ENCODE measurements around the gene CD300C.

CD300C gene

DNA sequence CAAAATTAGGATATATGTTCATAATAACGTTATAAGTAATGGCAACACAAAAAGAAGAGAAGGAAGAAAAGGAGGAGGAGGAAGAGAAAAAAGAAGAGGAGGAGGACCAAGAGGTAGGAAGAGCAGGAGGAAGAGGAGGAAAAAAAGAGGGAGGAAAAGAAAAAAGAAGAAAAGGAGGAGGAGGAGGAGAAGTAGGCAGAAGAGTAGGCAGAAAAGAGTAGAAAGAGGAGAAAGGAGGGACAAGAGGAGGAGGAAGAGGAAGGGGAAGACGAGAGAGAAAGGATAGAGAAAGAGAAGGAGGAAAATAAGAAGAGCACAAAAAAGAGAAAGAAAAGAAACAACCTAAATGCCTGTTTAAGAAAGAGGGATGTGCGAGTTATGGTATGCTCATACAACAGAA is 9.0 kb downstream of the CD300C start:
- Histone ChIP-seq H3F3A (ENCODE audit: control insufficient read depth, insufficient read depth) (no peaks in the 10 kb centered on the region), H3K9me2 (replicated peaks; ENCODE audit: control insufficient read depth, low read length) (no peaks in the 10 kb centered on the region), H3K4me2 (ENCODE audit: low read length) (no peak overlapping the region), H3K36me3 (ENCODE audit: control insufficient read depth, low read length) (no peaks in the 10 kb centered on the region), H3K4me1 (ENCODE audit: control insufficient read depth, low read length) (peaks cover 4% of the 10 kb centered on the region), H3K79me2 (ENCODE audit: control insufficient read depth, low read length) (no peaks in the 10 kb centered on the region), H3K27ac (ENCODE audit: low read depth, low read length) (no peak overlapping the region), H3K4me3 (ENCODE audit: low read length) (no peak overlapping the region), H3K9me3 (ENCODE audit: control insufficient read depth, insufficient read depth, low read length) (no peaks in the 10 kb centered on the region), H4K20me1 (ENCODE audit: control insufficient read depth, insufficient read depth, low read depth, low read length) (no peaks in the 10 kb centered on the region), H3K27me3 (ENCODE audit: control insufficient read depth, low read length) (no peaks in the 10 kb centered on the region)
- TF ChIP-seq CTCF (IDR thresholded peaks at IDR 0.05; ENCODE audit: low read depth, low read length, poor library complexity, severe bottlenecking) (no peak), EZH2phosphoT487 (IDR thresholded peaks at IDR 0.05; ENCODE audit: borderline replicate concordance, low read length) (no peak)

DNA sequence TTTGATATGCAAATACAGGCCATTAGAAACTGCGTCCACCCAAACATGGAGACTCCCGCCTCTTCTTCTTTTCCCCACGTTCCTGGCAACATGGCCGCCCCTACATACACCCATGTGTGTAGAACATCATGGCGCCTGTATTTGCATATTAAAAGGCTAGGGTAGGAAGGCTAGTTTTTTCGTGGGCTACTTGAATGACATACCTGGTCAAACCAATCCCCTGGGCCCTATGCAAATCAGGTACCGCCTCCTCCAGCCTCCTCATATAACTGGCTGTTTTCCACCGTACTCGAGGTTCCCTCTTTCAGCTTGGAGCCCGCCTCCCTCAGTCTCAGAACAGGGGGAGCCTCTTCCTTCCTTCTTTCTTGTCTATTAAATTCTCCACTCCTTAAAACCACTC is 13.8 kb downstream of the CD300C start:
- H4K20me1 ChIP-seq (ENCODE audit: control insufficient read depth, insufficient read depth, low read depth, low read length), result no peaks in the 10 kb centered on the region
- H3K9me3 ChIP-seq (ENCODE audit: control insufficient read depth, insufficient read depth, low read length), result no peaks in the 10 kb centered on the region
- H3K4me2 ChIP-seq (ENCODE audit: low read length), result no peak overlapping the region
- no peaks in the 10 kb centered on the region for H3K9me2 ChIP-seq (replicated peaks; ENCODE audit: control insufficient read depth, low read length)
- no peaks in the 10 kb centered on the region for H3K79me2 ChIP-seq (ENCODE audit: control insufficient read depth, low read length)
- H3K27me3 ChIP-seq (ENCODE audit: control insufficient read depth, low read length), result no peaks in the 10 kb centered on the region
- no peak overlapping the region for H3K27ac ChIP-seq (ENCODE audit: low read depth, low read length)
- no peak overlapping the region for H3K4me3 ChIP-seq (ENCODE audit: low read length)
- no peaks in the 10 kb centered on the region for H3K36me3 ChIP-seq (ENCODE audit: control insufficient read depth, low read length)
- no peaks in the 10 kb centered on the region for H3F3A ChIP-seq (ENCODE audit: control insufficient read depth, insufficient read depth)
- no peak for TF ChIP-seq CTCF (IDR thresholded peaks at IDR 0.05; ENCODE audit: low read depth, low read length, poor library complexity, severe bottlenecking)
- peaks cover 4% of the 10 kb centered on the region for H3K4me1 ChIP-seq (ENCODE audit: control insufficient read depth, low read length)

DNA sequence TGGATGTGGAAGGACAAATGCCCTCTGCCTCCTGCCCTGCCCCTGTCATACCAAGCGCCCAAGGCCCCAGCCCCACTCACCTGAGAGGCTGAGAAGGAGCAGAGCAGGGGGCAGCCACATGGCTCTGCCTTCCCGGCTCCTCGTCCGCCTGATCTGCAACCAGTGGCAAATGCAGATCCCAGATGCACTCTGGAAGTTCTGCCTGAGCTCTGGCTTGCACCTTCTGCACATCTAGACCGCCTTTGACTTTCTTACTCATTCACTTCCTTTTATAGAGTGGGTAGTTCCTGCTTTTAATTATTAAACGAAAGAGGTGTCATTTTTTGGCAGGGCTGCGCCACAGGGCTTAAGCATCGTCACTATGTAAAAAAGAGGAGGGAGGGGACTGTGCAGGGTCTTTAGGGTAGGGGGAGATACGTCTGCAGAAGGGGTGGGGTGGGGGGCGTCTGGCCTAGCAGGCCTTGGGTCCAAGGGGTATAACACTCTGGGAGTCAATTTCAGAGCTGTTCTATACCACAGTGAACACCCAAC is 14.6 kb downstream of the CD300C start, which contains the start of gene CD300LB:
Gene CD300LB, minus strand, starts transcription at position 245 of the 531 bp plus-strand sequence. Its CDS starts 125 bp downstream, at position 120.
- Histone ChIP-seq H3K4me3 (ENCODE audit: low read length) (no peak within 1 kb of the TSS), H3K4me2 (ENCODE audit: low read length) (no peak within 1 kb of the TSS), H3K36me3 (ENCODE audit: control insufficient read depth, low read length) (no peaks in the 10 kb centered on the region), H3K4me1 (ENCODE audit: control insufficient read depth, low read length) (peaks cover 4% of the 10 kb centered on the region), H3K9me2 (replicated peaks; ENCODE audit: control insufficient read depth, low read length) (no peaks in the 10 kb centered on the region), H3K9me3 (ENCODE audit: control insufficient read depth, insufficient read depth, low read length) (no peaks in the 10 kb centered on the region), H3F3A (ENCODE audit: control insufficient read depth, insufficient read depth) (no peaks in the 10 kb centered on the region), H4K20me1 (ENCODE audit: control insufficient read depth, insufficient read depth, low read depth, low read length) (no peaks in the 10 kb centered on the region), H3K27me3 (ENCODE audit: control insufficient read depth, low read length) (no peaks in the 10 kb centered on the region), H3K79me2 (ENCODE audit: control insufficient read depth, low read length) (no peaks in the 10 kb centered on the region), H3K27ac (ENCODE audit: low read depth, low read length) (no peak within 1 kb of the TSS)
- TF ChIP-seq EZH2phosphoT487 (IDR thresholded peaks at IDR 0.05; ENCODE audit: borderline replicate concordance, low read length), result no peak
- TF ChIP-seq CTCF (IDR thresholded peaks at IDR 0.05; ENCODE audit: low read depth, low read length, poor library complexity, severe bottlenecking), result no peak

GRCh38 chr17:74530831-74531150 is 15.1 kb downstream of the CD300C start:
- Histone ChIP-seq H3K4me2 (ENCODE audit: low read length) (no peak overlapping the region), H3K79me2 (ENCODE audit: control insufficient read depth, low read length) (no peaks in the 10 kb centered on the region), H3F3A (ENCODE audit: control insufficient read depth, insufficient read depth) (no peaks in the 10 kb centered on the region), H3K27me3 (ENCODE audit: control insufficient read depth, low read length) (no peaks in the 10 kb centered on the region), H3K4me3 (ENCODE audit: low read length) (no peak overlapping the region), H3K9me3 (ENCODE audit: control insufficient read depth, insufficient read depth, low read length) (no peaks in the 10 kb centered on the region), H3K4me1 (ENCODE audit: control insufficient read depth, low read length) (peaks cover 4% of the 10 kb centered on the region), H3K27ac (ENCODE audit: low read depth, low read length) (no peak overlapping the region), H3K9me2 (replicated peaks; ENCODE audit: control insufficient read depth, low read length) (no peaks in the 10 kb centered on the region), H4K20me1 (ENCODE audit: control insufficient read depth, insufficient read depth, low read depth, low read length) (no peaks in the 10 kb centered on the region), H3K36me3 (ENCODE audit: control insufficient read depth, low read length) (no peaks in the 10 kb centered on the region)
- no peak for TF ChIP-seq CTCF (IDR thresholded peaks at IDR 0.05; ENCODE audit: low read depth, low read length, poor library complexity, severe bottlenecking)
- TF ChIP-seq EZH2phosphoT487 (IDR thresholded peaks at IDR 0.05; ENCODE audit: borderline replicate concordance, low read length), result no peak

Measured in DOHH2 (cell line).